ENCODE measurements around the gene ATP7B.

Gene ATP7B

DNA sequence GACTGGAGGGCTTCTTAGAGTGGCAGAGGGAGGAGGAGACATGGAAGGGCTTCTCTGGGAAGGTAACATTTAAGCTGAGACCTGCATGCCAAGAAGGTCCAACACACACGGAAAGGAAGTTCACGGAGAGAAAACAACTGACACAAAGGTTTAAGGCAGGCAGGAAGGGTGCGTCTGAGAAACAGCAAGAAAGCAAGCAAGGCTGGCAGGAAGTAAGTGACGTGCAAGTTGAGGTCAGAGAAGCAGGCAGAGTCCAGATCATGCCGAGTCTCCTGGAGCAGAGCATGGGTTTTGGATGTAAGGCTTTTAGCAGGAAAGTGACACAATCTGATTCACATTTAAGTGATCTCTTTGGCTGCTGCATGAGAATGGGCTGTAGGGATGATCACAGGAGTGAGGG is 60.5 kb downstream of the ATP7B start:
- DNase-seq (ENCODE audit: low read depth in 2 of 2), result no peak

- DNase-seq (ENCODE audit: low read depth in 2 of 2), result no peak
These were observed 65.0 kb downstream of the ATP7B start for GRCh38 chr13:51946163-51946669.

- no peak for DNase-seq (ENCODE audit: low read depth in 2 of 2)
These were observed 66.1 kb downstream of the ATP7B start for GRCh38 chr13:51945149-51945548.

DNA sequence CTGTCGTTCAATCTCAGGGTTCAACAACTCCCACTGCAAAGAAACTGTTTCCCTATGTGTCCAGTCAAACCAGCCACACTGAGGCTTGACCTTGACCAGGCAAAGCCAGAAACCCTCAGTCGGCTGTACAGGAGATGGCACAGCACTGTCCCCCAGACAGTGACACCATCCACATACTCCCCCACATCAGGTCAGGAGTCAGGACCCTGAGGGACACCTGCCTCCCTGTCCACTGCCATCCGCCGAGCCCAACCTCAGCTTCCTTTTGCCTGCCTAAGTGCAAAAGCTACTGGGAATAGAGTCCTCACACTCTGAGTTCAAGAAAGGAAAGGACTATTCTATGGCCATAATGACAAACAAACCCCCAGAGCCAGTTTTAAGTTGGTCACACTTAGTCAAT is 66.8 kb downstream of the ATP7B start:
- no peak for DNase-seq (ENCODE audit: low read depth in 2 of 2)

DNA sequence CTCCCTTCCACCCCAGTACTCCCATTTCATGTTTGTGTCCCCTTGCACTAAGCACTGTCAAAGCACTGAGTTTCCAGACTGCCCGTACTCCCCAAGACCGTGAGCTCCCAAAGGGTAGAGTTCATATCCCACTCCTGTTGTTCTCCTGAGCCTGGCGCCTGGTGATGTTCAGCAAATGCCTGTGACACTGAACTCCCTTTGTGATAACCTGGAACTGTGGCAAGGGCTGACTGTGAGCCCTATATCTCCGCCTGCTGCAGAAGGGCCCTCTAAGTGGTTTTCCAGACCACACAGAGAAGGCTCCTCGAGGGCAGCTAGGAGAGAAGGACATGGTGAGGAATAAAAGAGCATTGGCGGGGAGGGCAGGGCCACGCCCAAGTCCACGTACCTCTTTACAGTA is 67.5 kb downstream of the ATP7B start:
- DNase-seq (ENCODE audit: low read depth in 2 of 2), result no peak

- DNase-seq (ENCODE audit: low read depth in 2 of 2), result no peak
These were observed 69.1 kb downstream of the ATP7B start for GRCh38 chr13:51942189-51942588.

GRCh38 chr13:51938454-51938853 is 72.8 kb downstream of the ATP7B start:
- no peak for DNase-seq (ENCODE audit: low read depth in 2 of 2)

GRCh38 chr13:51937320-51938290 is 73.6 kb downstream of the ATP7B start:
- no peak for DNase-seq (ENCODE audit: low read depth in 2 of 2)

DNA sequence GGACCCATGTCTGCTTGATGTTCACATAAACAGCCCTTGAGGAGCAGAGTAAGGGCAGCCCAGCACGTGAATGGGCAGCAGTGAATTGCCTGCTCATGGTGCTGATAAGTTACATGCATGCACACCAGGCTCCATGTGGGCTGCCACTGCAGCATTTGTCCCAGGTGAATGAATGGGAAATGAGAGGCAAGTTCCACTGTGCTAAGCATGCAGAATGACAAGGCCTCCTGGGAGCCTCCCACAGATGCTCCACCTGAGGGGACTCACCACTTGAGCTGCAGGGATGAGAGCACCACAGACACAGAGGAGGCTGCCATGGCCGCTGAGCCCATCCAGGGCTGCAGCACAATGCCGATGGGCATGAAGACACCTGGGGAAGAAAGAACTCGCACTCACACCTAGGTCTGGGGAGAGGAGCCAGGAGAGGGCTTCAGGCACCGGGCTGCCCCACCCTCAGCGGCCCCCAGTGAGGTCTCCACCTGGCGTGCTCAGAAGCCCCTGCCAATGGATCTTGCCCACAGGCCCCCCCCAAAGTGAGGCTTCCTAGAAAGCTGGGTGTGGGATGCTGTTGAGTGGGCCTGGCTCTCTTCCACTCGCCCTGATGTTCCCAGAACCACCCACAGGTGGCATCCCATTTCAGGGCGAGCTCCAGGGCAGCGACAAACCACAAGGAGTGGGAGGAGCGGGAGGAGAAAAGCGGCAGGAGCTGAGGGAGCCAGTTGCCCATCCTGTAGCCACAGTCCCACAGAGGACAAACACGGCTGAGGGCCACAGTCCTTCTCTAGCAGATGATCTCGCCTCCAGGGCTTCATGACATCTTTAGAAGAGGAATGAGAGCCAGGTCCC is 75.7 kb downstream of the ATP7B start:
- DNase-seq (ENCODE audit: low read depth in 2 of 2), result no peak

- no peak for DNase-seq (ENCODE audit: low read depth in 2 of 2)
These were observed 76.7 kb downstream of the ATP7B start for GRCh38 chr13:51934461-51935087.

DNA sequence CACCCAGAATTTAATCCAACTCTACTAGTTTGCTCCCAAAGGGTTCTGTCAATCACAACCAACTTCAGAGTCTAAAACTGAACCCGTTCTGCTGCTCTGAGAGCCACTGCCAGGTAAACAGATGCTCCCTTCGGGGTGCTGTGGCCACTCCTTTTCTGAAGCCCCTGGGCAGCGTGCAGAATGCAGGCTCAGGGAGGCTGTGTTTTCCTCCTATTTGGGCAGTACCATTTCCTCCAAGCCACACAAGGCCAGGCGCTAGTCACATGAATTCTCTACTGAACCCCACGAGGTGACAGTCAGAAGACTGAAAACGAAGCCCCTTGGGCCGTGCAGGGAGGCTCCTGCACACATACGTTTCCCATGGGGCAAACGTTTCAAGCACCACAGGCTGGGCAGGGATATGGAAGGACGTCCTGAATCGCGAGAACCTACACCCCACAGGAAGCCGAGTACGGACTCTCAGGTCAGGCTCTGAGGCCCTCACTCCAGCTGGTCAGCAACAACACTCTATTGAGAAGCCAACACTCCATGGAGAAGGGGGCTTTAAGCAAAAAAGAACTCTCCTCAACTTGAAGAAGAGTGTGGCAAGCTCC is 77.7 kb downstream of the ATP7B start:
- no peak for DNase-seq (ENCODE audit: low read depth in 2 of 2)

DNA sequence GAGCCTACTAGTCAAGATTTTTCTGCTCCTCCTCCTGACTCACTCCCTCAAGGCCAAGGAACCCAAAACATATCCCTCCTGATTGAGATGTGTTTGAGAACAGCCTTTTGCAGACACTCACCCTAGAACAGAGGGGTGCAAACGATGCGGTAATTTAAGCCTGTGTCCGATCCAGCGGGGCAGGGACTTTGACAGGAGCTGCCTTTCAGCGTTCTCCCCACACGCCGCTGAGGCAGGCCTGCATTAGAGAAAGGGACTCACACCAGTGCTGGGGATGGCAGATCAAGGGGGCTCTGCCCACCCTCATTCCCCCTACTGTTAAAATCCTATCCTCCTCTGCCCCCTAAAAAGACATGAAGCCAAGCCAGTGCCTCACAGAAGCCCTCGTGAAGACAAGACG is 79.0 kb downstream of the ATP7B start:
- DNase-seq (ENCODE audit: low read depth in 2 of 2), result no peak

DNA sequence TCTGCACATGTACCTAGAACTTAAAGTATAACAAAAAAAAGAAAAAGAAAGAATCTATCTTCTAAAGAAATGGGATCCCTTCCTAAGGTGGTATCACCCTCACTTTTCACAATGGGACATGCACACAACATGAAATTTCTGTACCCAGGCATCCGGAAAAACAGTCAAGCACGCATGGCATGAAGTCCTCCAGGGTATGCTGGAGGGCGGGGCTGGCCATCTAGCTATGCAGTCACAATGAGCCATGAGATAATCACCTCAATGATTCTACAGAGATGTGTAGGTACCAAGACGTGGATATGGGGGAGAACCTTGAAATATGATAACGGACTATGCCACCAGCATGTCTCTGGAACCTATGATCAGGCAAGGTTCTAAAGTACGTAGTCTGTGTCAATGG is 79.6 kb downstream of the ATP7B start:
- no peak for DNase-seq (ENCODE audit: low read depth in 2 of 2)

DNA sequence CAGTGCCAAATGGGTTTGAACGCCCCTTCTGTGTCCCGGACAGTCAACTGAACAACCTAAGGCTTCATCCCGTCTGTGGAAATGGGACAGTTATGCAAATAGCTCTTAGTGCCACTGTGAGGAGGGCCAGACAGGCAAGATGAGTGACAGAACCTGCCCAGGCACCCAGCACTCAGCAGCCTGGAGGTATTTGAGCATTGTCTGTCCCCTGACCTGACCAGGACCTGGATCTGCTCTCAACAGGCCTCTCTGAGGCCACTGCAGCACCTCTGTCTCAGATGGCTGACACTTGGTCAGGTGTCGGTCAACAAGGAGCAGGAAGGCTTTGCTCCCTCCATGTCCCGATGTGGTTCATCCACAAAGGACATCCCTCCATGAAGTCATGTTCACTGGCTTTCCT is 81.6 kb downstream of the ATP7B start:
- DNase-seq (ENCODE audit: low read depth in 2 of 2), result no peak

GRCh38 chr13:51928231-51928630 is 83.0 kb downstream of the ATP7B start:
- DNase-seq (ENCODE audit: low read depth in 2 of 2), result no peak

DNA sequence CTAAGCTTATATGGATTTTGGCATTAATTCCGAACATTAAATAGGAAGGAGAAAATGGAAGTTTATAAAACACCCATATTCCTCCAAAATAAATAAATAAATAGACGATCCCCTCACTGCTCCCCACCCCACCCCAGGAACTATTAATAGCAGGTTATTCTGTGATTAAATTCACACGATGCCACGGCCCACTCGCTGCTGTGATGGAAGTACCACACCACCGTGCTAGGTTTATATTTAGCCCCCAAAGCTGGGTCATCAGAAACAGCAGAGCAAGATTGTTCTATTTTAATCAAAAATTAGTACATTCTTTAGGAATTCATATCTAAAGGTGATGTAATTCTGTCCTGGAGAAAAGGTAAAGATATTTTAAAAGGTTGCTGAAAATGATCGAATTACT is 84.1 kb downstream of the ATP7B start:
- DNase-seq (ENCODE audit: low read depth in 2 of 2), result no peak

DNA sequence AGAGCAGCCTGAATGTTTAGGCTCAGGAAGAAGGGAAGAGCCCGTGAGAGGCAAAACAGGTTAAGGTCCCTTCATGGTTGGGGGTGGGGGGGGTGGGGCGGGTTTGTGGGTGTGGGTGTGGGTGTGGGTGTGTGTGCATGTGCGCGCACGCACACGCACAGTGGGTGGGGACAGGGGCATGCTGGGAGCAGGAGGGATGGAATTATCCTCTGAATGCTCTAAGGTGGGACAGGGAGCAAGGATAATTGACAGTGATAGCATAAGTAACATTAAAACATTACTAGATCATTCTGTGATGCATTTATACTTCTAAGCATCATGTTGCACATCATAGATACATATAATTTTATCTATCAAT is 84.7 kb downstream of the ATP7B start:
- DNase-seq (ENCODE audit: low read depth in 2 of 2), result no peak

GRCh38 chr13:51925865-51926527 is 85.3 kb downstream of the ATP7B start:
- DNase-seq (ENCODE audit: low read depth in 2 of 2), result no peak

GRCh38 chr13:51924756-51925544 is 86.3 kb downstream of the ATP7B start:
- no peak for DNase-seq (ENCODE audit: low read depth in 2 of 2)

DNA sequence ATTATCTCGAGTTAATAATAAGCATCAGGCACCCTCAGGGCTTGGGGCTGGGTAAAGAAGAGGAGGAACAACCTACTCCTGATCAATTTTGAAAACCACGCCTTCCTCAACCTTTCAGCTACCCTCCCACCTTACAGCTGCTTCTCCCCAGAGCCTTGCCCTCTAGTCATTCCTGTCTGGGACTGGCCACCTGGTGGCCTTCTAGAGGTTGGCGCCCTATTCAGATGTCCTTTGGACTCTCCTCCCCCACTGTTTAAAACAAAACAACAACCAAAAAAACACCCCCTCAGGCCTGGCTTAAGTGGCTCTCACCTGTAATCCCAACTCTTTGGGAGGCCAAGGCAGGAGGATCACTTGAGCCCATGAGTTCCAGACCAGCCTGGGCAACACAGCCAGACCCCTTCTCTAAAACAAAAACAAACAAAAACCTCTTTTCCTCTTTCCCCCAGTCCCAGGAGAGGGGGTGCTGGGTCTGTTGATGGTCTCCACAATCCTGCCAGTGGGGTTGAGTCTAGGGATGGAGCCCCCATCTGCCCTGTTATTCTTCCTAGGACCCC is 87.2 kb downstream of the ATP7B start:
- DNase-seq (ENCODE audit: low read depth in 2 of 2), result no peak

Data from fibroblast of skin of left biceps (primary cell).